ENCODE results near the gene HEBP2.

- TF ChIP-seq POLR2AphosphoS5 (IDR thresholded peaks at IDR 0.05; ENCODE audit: borderline replicate concordance, low read depth, low read length): no peak
- no peak for TF ChIP-seq EZH2 (IDR thresholded peaks at IDR 0.05)
Observed at GRCh38 chr6:138442663-138443062, 38.6 kb downstream of the HEBP2 start.

Measured in SK-N-MC (cell line).